Neuronal stem cell (in vitro differentiated cells): Measurements from ENCODE around the gene MTUS2.

Source experiments
- DNase-seq: peaks from one replicate; pipeline ENCODE4 v3.0.0-alpha.2; 2013; ENCODE audit warnings: low spot score
- H2AFZ ChIP-seq: one replicate; pipeline ENCODE4 v1.6.1; 2013; ENCODE audit warnings: mild to moderate bottlenecking, low read length, inconsistent platforms
- H2AK5ac ChIP-seq: 2 replicates; pipeline ENCODE4 v1.6.1; 2013; ENCODE audit warnings: low read depth, mild to moderate bottlenecking, inconsistent platforms, low read length, moderate library complexity, mixed read lengths
- H2BK120ac ChIP-seq: 2 replicates; pipeline ENCODE4 v1.6.1; 2013; ENCODE audit warnings: low read depth, mild to moderate bottlenecking, inconsistent platforms, low read length, moderate library complexity, mixed read lengths
- H2BK12ac ChIP-seq: one replicate; pipeline ENCODE4 v1.6.1; 2013; ENCODE audit warnings: low read length, inconsistent platforms
- H2BK15ac ChIP-seq: 2 replicates; pipeline ENCODE4 v1.6.1; 2013; ENCODE audit warnings: mild to moderate bottlenecking, low read length, inconsistent platforms, mixed read lengths
- H2BK5ac ChIP-seq: one replicate; pipeline ENCODE4 v1.6.1; 2013; ENCODE audit warnings: inconsistent platforms, mild to moderate bottlenecking, low read length, moderate library complexity
- H3K14ac ChIP-seq: one replicate; pipeline ENCODE4 v1.6.1; 2013; ENCODE audit warnings: low read length, inconsistent platforms
- H3K18ac ChIP-seq: 2 replicates; pipeline ENCODE4 v1.6.1; 2013; ENCODE audit warnings: low read length, inconsistent platforms
- H3K23ac ChIP-seq: 2 replicates; pipeline ENCODE4 v1.6.1; 2013; ENCODE audit warnings: low read depth, mild to moderate bottlenecking, mixed read lengths, low read length, inconsistent platforms; ENCODE audit not compliant: poor library complexity
- H3K27ac ChIP-seq: replicated peaks from 3 replicates; pipeline ENCODE4 v1.5.1; 2013; ENCODE audit warnings: low read length, inconsistent platforms
- H3K27me3 ChIP-seq, 3 experiments: 2 replicates each; pipeline ENCODE4 v1.6.1; 2013; ENCODE audit warnings: low read length in 3 of 3, mild to moderate bottlenecking in 2 of 3, inconsistent platforms in 1 of 3, low read depth in 1 of 3, mixed read lengths in 1 of 3, moderate library complexity in 1 of 3; ENCODE audit not compliant: control insufficient read depth in 3 of 3, insufficient read depth in 3 of 3
- H3K36me3 ChIP-seq, 2 donors: replicated peaks in 1 of 2; 2 replicates each; pipeline ENCODE4 v1.6.1; 2013; ENCODE audit warnings: low read length in 2 of 2; ENCODE audit not compliant: control insufficient read depth in 2 of 2, insufficient read depth in 2 of 2
- H3K4ac ChIP-seq: 2 replicates; pipeline ENCODE4 v1.6.1; 2013; ENCODE audit warnings: inconsistent platforms, mild to moderate bottlenecking, low read length, moderate library complexity
- H3K4me1 ChIP-seq, 2 donors: 1 replicate in 1 of 2; 2 replicates in 1 of 2; pipeline ENCODE4 v1.6.1; 2013; ENCODE audit warnings: low read length in 2 of 2, low read depth in 1 of 2; ENCODE audit not compliant: control insufficient read depth in 2 of 2, insufficient read depth in 1 of 2
- H3K4me2 ChIP-seq: one replicate; pipeline ENCODE4 v1.6.1; 2013; ENCODE audit warnings: mild to moderate bottlenecking, low read length, inconsistent platforms; ENCODE audit not compliant: insufficient read depth, poor library complexity, severe bottlenecking
- H3K4me3 ChIP-seq, 2 donors: 2 replicates each; pipeline ENCODE4 v1.5.1; 2013; ENCODE audit warnings: low read length in 2 of 2, mild to moderate bottlenecking in 2 of 2, inconsistent platforms in 1 of 2, moderate library complexity in 1 of 2
- H3K79me1 ChIP-seq: one replicate; pipeline ENCODE4 v1.6.1; 2013; ENCODE audit warnings: low read depth, mild to moderate bottlenecking, inconsistent platforms, low read length, moderate library complexity
- H3K9ac ChIP-seq: one replicate; pipeline ENCODE4 v1.6.1; 2013; ENCODE audit warnings: mild to moderate bottlenecking, low read depth, low read length, inconsistent platforms; ENCODE audit not compliant: poor library complexity
- H3K9me3 ChIP-seq, 2 donors: replicated peaks in 1 of 2; 2 replicates each; pipeline versions ENCODE3 to v1.6.1; 2013; ENCODE audit warnings: low read length in 2 of 2, mild to moderate bottlenecking in 2 of 2, inconsistent platforms in 1 of 2, low read depth in 1 of 2, mixed read lengths in 1 of 2, moderate library complexity in 1 of 2; ENCODE audit not compliant: control insufficient read depth in 2 of 2, insufficient read depth in 1 of 2
- H4K8ac ChIP-seq: one replicate; pipeline ENCODE4 v1.6.1; 2013; ENCODE audit warnings: low read depth, mild to moderate bottlenecking, inconsistent platforms, low read length, moderate library complexity
- H4K91ac ChIP-seq: one replicate; pipeline ENCODE4 v1.6.1; 2013; ENCODE audit warnings: low read length, low read depth, mild to moderate bottlenecking, inconsistent platforms; ENCODE audit not compliant: poor library complexity
- WGBS, 2 donors: extraction: QIAGEN DNeasy Blood & Tissue Kit; methylation state at CpG; one replicate each; pipeline ENCODE4 v1.1.7; 2013; ENCODE audit warnings: missing lambda C conversion rate in 2 of 2, mixed read lengths in 1 of 2; ENCODE audit not compliant: insufficient read length in 2 of 2, insufficient replicate concordance in 1 of 2; ENCODE audit errors: extremely low coverage in 2 of 2; 5-methylcytosine and 5-hydroxymethylcytosine counted together

The MTUS2 gene

DNA sequence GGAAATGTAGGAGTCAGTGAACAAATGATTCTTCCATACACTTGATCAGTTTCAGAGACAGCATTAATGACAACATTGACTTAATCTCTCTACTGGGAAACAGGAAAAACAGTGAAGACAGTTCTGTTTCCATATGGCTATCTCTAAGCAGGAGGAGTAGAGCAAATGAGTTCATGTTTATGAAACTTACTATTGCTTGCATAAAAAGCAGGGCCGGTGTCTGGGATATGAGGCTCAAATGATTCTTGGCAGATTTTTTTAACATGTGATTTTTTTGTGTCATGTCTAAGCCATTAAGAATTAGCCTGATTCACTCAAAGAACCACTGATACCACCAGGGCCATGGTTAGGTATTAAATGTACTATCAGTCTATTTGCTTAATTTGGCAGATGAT is 633.5 kb downstream of the MTUS2 start:
- H2BK15ac ChIP-seq, result no peak overlapping the region
- H3K27ac ChIP-seq, result no peak overlapping the region
- H3K4ac ChIP-seq, result no peak overlapping the region
- no peak overlapping the region for H2BK12ac ChIP-seq
- H4K91ac ChIP-seq, result no peak overlapping the region
- no peak overlapping the region for H2BK120ac ChIP-seq
- no peaks in the 10 kb centered on the region for H3K36me3 ChIP-seq
- no peak overlapping the region for H3K23ac ChIP-seq
- no peaks in the 10 kb centered on the region for H3K79me1 ChIP-seq
- H3K18ac ChIP-seq, result no peak overlapping the region
- H2AK5ac ChIP-seq, result no peak overlapping the region
- no peaks in the 10 kb centered on the region for H3K9me3 ChIP-seq
- no peak for DNase-seq
- no peak overlapping the region for H3K4me3 ChIP-seq
- no peaks in the 10 kb centered on the region for H3K27me3 ChIP-seq
- no peaks in the 10 kb centered on the region for H3K4me1 ChIP-seq
- no peak overlapping the region for H3K14ac ChIP-seq
- H2AFZ ChIP-seq, result no peak overlapping the region
- H3K9ac ChIP-seq, result no peak overlapping the region
- WGBS, 2 donors, result no CpG with 5 or more reads among the region's 1 CpG
- no peak overlapping the region for H4K8ac ChIP-seq
- H3K4me2 ChIP-seq, result no peak overlapping the region
- H2BK5ac ChIP-seq, result no peak overlapping the region

DNA sequence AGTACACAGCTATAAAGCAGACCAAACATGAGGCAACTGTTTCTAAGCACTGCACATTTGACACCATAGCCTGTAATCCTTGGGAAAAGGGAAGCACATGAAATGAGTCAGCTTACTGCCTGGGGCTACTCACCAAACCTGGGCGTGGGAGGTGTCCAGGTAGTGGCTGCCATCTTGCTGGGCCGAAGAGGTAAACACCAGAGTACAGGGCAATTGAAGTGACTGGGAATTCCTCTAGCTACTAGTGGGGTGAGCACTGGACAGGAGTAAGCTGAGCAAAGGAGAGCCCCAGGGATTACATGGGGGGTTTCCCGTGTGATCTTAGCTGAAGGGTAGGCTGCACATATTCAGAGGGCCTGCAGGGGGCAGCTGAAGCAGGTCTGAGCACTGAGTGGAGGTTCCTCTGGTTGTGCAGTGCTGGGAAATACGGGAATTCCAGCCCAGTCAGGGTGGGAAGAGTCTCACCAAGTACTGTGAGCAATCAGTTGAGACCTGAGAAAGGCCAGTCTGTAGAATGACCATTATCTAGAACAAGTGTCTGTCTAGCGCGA is 634.9 kb downstream of the MTUS2 start:
- Histone ChIP-seq H2BK15ac (no peak overlapping the region), H3K79me1 (no peaks in the 10 kb centered on the region), H2BK120ac (no peak overlapping the region), H3K18ac (no peak overlapping the region), H3K4me1 (no peaks in the 10 kb centered on the region), H3K14ac (no peak overlapping the region), H3K36me3 (no peaks in the 10 kb centered on the region), H3K4me2 (no peak overlapping the region), H3K27me3 (peaks cover 0 to 3% (median 0%) of the 10 kb centered on the region in 3 experiments), H4K8ac (no peak overlapping the region), H3K9me3 (no peaks in the 10 kb centered on the region), H3K4me3 (no peak overlapping the region), H3K23ac (no peak overlapping the region), H4K91ac (no peak overlapping the region), H2BK12ac (no peak overlapping the region), H3K4ac (no peak overlapping the region), H2BK5ac (no peak overlapping the region), H3K9ac (no peak overlapping the region), H2AFZ (no peak overlapping the region), H3K27ac (no peak overlapping the region), H2AK5ac (no peak overlapping the region)
- no peak for DNase-seq
- WGBS, 2 donors, result no CpG with 5 or more reads among the region's 6 CpGs

DNA sequence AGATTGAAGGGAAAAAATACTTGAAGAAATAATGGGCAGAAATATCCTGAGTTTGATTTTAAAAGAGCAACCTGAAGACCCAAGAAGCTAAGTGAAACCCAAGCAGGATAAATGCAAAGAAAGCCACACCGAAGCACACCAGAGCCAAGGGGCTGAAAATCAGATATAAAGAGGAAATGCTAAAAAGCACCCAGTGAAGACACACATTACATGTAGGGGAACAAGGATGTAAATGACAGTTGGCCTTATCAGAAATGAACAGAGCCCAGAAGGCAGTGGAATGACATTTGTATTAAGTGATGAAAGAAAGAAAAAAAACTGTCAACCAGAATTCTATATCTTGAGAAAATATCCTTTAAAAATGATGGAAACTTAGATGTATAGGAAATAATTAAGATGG is 636.3 kb downstream of the MTUS2 start:
- H2BK120ac ChIP-seq, result no peak overlapping the region
- H3K9ac ChIP-seq, result no peak overlapping the region
- no peaks in the 10 kb centered on the region for H3K9me3 ChIP-seq
- H2BK12ac ChIP-seq, result no peak overlapping the region
- H3K14ac ChIP-seq, result no peak overlapping the region
- no peak overlapping the region for H3K4me2 ChIP-seq
- H3K79me1 ChIP-seq, result no peaks in the 10 kb centered on the region
- no peak overlapping the region for H3K18ac ChIP-seq
- H4K91ac ChIP-seq, result no peak overlapping the region
- H2AFZ ChIP-seq, result no peak overlapping the region
- no peak overlapping the region for H3K4me3 ChIP-seq
- H3K36me3 ChIP-seq, result no peaks in the 10 kb centered on the region
- no peak overlapping the region for H4K8ac ChIP-seq
- H2BK15ac ChIP-seq, result no peak overlapping the region
- H3K27ac ChIP-seq, result no peak overlapping the region
- H2AK5ac ChIP-seq, result no peak overlapping the region
- no peak overlapping the region for H3K4ac ChIP-seq
- WGBS, 2 donors, result no CpG with 5 or more reads among the region's 1 CpG
- no peaks in the 10 kb centered on the region for H3K4me1 ChIP-seq
- no peak for DNase-seq
- H3K27me3 ChIP-seq, result peaks cover 0 to 3% (median 0%) of the 10 kb centered on the region in 3 experiments
- H3K23ac ChIP-seq, result no peak overlapping the region
- H2BK5ac ChIP-seq, result no peak overlapping the region

DNA sequence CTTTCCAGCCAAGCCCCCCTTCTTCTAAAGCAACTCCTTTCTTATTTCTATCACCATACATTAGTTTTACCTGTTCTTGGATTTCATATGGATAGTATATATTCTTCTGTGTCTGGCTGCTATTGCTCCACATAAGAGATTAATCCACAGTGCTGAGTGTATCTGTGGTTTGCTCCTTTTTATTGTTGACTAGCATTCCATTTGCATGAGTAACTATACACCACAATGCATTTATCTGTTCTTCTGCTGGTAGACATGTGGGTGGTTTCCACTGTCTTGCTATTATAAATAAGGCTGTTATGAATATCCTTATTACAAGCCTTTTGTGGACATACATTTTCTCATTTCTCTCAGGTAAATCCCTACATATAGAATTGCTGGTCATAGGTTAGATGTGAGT is 637.2 kb downstream of the MTUS2 start:
- Histone ChIP-seq H2AFZ (no peak overlapping the region), H2BK15ac (no peak overlapping the region), H3K9ac (no peak overlapping the region), H3K4me3 (no peak overlapping the region), H3K27me3 (peaks cover 0 to 3% (median 0%) of the 10 kb centered on the region in 3 experiments), H3K36me3 (no peaks in the 10 kb centered on the region), H3K4me1 (no peaks in the 10 kb centered on the region), H3K23ac (no peak overlapping the region), H3K27ac (no peak overlapping the region), H3K4me2 (no peak overlapping the region), H3K14ac (no peak overlapping the region), H2AK5ac (no peak overlapping the region), H2BK120ac (no peak overlapping the region), H2BK5ac (no peak overlapping the region), H3K18ac (no peak overlapping the region), H3K9me3 (no peaks in the 10 kb centered on the region), H4K8ac (no peak overlapping the region), H2BK12ac (no peak overlapping the region), H3K4ac (no peak overlapping the region), H3K79me1 (no peaks in the 10 kb centered on the region), H4K91ac (no peak overlapping the region)
- no peak for DNase-seq
